IMR-90 (cell line): ENCODE results near the gene KLHL30. TPM values are rescaled to one million over a fixed set of nuclear protein-coding genes. Genes with fewer than 3 reads are reported as not detected.
"Not testable (repeated sequence)": the region's sequence is repeated elsewhere in the genome, so short reads cannot be mapped to it uniquely, and the experiment has no call there.

ENCODE experiments used
- ATAC-seq: fragments of 200-7000 bp; cut with Tn5 transposase; 2 replicates; pipeline ENCODE4 v1.9.1; 2020; ENCODE audit warnings: low read depth, mild to moderate bottlenecking, moderate library complexity
- BruUV-seq: library from RNA; stranded (reverse); fragments of 400-500 nt; replicated peaks from 2 replicates; lab custom pipeline; 2021; lab: Mats Ljungman, UMichigan
- CTCF ChIA-PET: fragments of 300-600 bp; formaldehyde crosslinking; extraction: SDS; loops from one replicate; lab custom pipeline; 2021; ENCODE audit warnings: antibody characterized with exemption; lab: Yijun Ruan, JAX
- POLR2A ChIA-PET: fragments of 300-600 bp; sonication (Branson Sonifier 250); formaldehyde crosslinking; loops from one replicate; lab custom pipeline; 2022; ENCODE audit warnings: antibody characterized with exemption; ENCODE audit not compliant: unreplicated experiment; lab: Charles Lee
- DNase-seq: peaks from one replicate; pipeline ENCODE4 v3.0.0; 2013
- H2AFZ ChIP-seq: replicated peaks from 2 replicates; pipeline ENCODE3; 2013; ENCODE audit warnings: low read length, mild to moderate bottlenecking; ENCODE audit not compliant: poor library complexity
- H2AK5ac ChIP-seq: 2 replicates; pipeline ENCODE4 v1.6.1; 2013; ENCODE audit warnings: low read depth, low read length, inconsistent platforms
- H2AK9ac ChIP-seq: replicated peaks from 2 replicates; pipeline ENCODE3; 2013; ENCODE audit warnings: mild to moderate bottlenecking, low read depth, low read length, moderate library complexity; ENCODE audit not compliant: poor library complexity
- H2BK120ac ChIP-seq: 2 replicates; pipeline ENCODE4 v1.6.1; 2013; ENCODE audit warnings: low read depth, low read length, inconsistent platforms
- H2BK15ac ChIP-seq: 3 replicates; pipeline ENCODE4 v1.6.1; 2013; ENCODE audit warnings: low read depth, low read length, inconsistent platforms
- H2BK20ac ChIP-seq: 2 replicates; pipeline ENCODE4 v1.6.1; 2013; ENCODE audit warnings: low read depth, mild to moderate bottlenecking, inconsistent platforms, low read length, moderate library complexity
- H2BK5ac ChIP-seq: 2 replicates; pipeline ENCODE4 v1.6.1; 2013; ENCODE audit warnings: mild to moderate bottlenecking, low read depth, low read length, inconsistent platforms; ENCODE audit not compliant: poor library complexity, severe bottlenecking
- H3K14ac ChIP-seq: replicated peaks from 2 replicates; pipeline ENCODE4 v1.6.1; 2013; ENCODE audit warnings: low read depth, low read length, inconsistent platforms
- H3K18ac ChIP-seq: 2 replicates; pipeline ENCODE4 v1.6.1; 2013; ENCODE audit warnings: low read depth, low read length, control low read depth
- H3K23ac ChIP-seq: 2 replicates; pipeline ENCODE4 v1.6.1; 2013; ENCODE audit warnings: low read depth, low read length, inconsistent platforms
- H3K27ac ChIP-seq: 2 replicates; pipeline ENCODE4 v1.5.1; 2013; ENCODE audit warnings: mild to moderate bottlenecking, control low read depth, low read length; ENCODE audit not compliant: insufficient read depth
- H3K27me3 ChIP-seq: 2 replicates; pipeline ENCODE4 v1.6.1; 2013; ENCODE audit warnings: low read length; ENCODE audit not compliant: control insufficient read depth, insufficient read depth
- H3K36me3 ChIP-seq: 2 replicates; pipeline ENCODE4 v1.6.1; 2013; ENCODE audit warnings: low read length, mixed read lengths; ENCODE audit not compliant: control insufficient read depth, insufficient read depth
- H3K4ac ChIP-seq: 2 replicates; pipeline ENCODE4 v1.6.1; 2013; ENCODE audit warnings: low read depth, low read length, inconsistent platforms
- H3K4me1 ChIP-seq: 2 replicates; pipeline ENCODE4 v1.6.1; 2013; ENCODE audit warnings: low read length, mixed read lengths; ENCODE audit not compliant: control insufficient read depth, insufficient read depth
- H3K4me2 ChIP-seq: 2 replicates; pipeline ENCODE4 v1.6.1; 2013; ENCODE audit warnings: low read depth, mild to moderate bottlenecking, control low read depth, low read length, moderate library complexity
- H3K4me3 ChIP-seq: 2 replicates; pipeline ENCODE4 v1.5.1; 2013; ENCODE audit warnings: low read depth, mild to moderate bottlenecking, control low read depth, low read length, moderate library complexity; ENCODE audit not compliant: insufficient read depth
- H3K56ac ChIP-seq: 2 replicates; pipeline ENCODE4 v1.6.1; 2013; ENCODE audit warnings: low read length, inconsistent platforms; ENCODE audit not compliant: insufficient read depth; ENCODE audit errors: extremely low read depth
- H3K79me1 ChIP-seq, 2 experiments: 2 replicates each; pipeline ENCODE4 v1.6.1; 2013; ENCODE audit warnings: low read length in 2 of 2, inconsistent platforms in 1 of 2, low read depth in 1 of 2
- H3K9ac ChIP-seq: 2 replicates; pipeline ENCODE4 v1.6.1; 2013; ENCODE audit warnings: low read depth, low read length, control low read depth
- H3K9me1 ChIP-seq: 2 replicates; pipeline ENCODE4 v1.6.1; 2013; ENCODE audit warnings: low read length, inconsistent platforms; ENCODE audit not compliant: insufficient read depth
- H3K9me3 ChIP-seq: 2 replicates; pipeline ENCODE4 v1.6.1; 2013; ENCODE audit warnings: low read length; ENCODE audit not compliant: control insufficient read depth, insufficient read depth
- H4K20me1 ChIP-seq: 2 replicates; pipeline ENCODE4 v1.6.1; 2013; ENCODE audit warnings: low read length, inconsistent platforms; ENCODE audit not compliant: insufficient read depth
- H4K5ac ChIP-seq: 2 replicates; pipeline ENCODE4 v1.6.1; 2013; ENCODE audit warnings: mild to moderate bottlenecking, low read depth, low read length, control low read depth
- H4K8ac ChIP-seq, 2 experiments: 2 replicates each; pipeline ENCODE4 v1.6.1; 2013; ENCODE audit warnings: low read depth in 2 of 2, low read length in 2 of 2, control low read depth in 1 of 2, inconsistent platforms in 1 of 2
- H4K91ac ChIP-seq: 2 replicates; pipeline ENCODE4 v1.6.1; 2013; ENCODE audit warnings: low read depth, low read length, inconsistent platforms; ENCODE audit not compliant: insufficient read depth
- BHLHE40 ChIP-seq: fragments of 150-350 bp; IDR thresholded peaks from 2 replicates; pipeline ENCODE4 v1.6.1; 2016; ENCODE audit warnings: mild to moderate bottlenecking, low read depth, low read length
- CEBPB ChIP-seq: IDR thresholded peaks from 2 replicates; pipeline ENCODE4 v1.6.1; 2012; ENCODE audit warnings: low read depth, low read length, improper control_type of control experiment
- MAFK ChIP-seq: IDR thresholded peaks from 2 replicates; pipeline ENCODE4 v1.6.1; 2012; ENCODE audit warnings: low read depth, low read length, improper control_type of control experiment
- NFE2L2 ChIP-seq: fragments of 150-350 bp; IDR thresholded peaks from 2 replicates; pipeline ENCODE4 v1.6.1; 2016; ENCODE audit warnings: low read depth, mild to moderate bottlenecking, low read length
- POLR2A ChIP-seq: IDR thresholded peaks from 2 replicates; pipeline ENCODE4 v1.6.1; 2012; ENCODE audit warnings: mild to moderate bottlenecking, low read depth, low read length
- RCOR1 ChIP-seq: IDR thresholded peaks from 2 replicates; pipeline ENCODE4 v1.6.1; 2012; ENCODE audit warnings: mild to moderate bottlenecking, low read length, improper control_type of control experiment; ENCODE audit not compliant: insufficient replicate concordance
- SMC3 ChIP-seq: fragments of 150-350 bp; IDR thresholded peaks from 2 replicates; pipeline ENCODE4 v1.6.1; 2016; ENCODE audit warnings: low read depth, mild to moderate bottlenecking, antibody characterized with exemption, low read length, moderate library complexity
- WGBS, 2 experiments: methylation state at CpG; one replicate each; pipeline versions ENCODE4 v1.1.5 to v1.1.7; 2013; ENCODE audit warnings: missing lambda C conversion rate in 2 of 2; ENCODE audit not compliant: insufficient read length in 1 of 2; ENCODE audit errors: extremely low coverage in 2 of 2; 5-methylcytosine and 5-hydroxymethylcytosine counted together
- dilution Hi-C: fragments of 300-500 bp; cut with HindIII; formaldehyde crosslinking; loops from one replicate; pipeline ENCODE4 v1.14.3; 2018; ENCODE audit warnings: low sequenced_read_pairs; ENCODE audit not compliant: unreplicated experiment
- in situ Hi-C: fragments of 300-500 bp; cut with MboI; formaldehyde crosslinking; loops from 3 replicates; pipeline ENCODE4 v1.14.3; 2019; ENCODE audit warnings: low sequenced_read_pairs, inconsistent platforms, mixed read lengths
- intact Hi-C: fragments of 100-400 bp; cut with micrococcal nuclease; formaldehyde crosslinking; loops from 2 replicates; pipeline ENCODE4 v1.10.0; 2022
- polyA plus RNA-seq, 3 experiments: library from polyadenylated mRNA; depleted of rRNA; stranded (reverse); fragments of >200 nt; gene quantifications; 2 replicates each; pipeline ENCODE4 v1.2.3, GENCODE V29; 2012; ENCODE audit warnings: low replicate concordance in 1 of 3
- total RNA-seq: library from RNA; depleted of rRNA; stranded (reverse); fragments of >200 nt; gene quantifications from 2 replicates; pipeline ENCODE4 v1.2.3, GENCODE V29; 2012
- TF ChIP-seq, protein P1 (sequence below): fragments of 150-350 bp; IDR thresholded peaks from 2 replicates; pipeline ENCODE4 v1.6.1; 2017; ENCODE audit warnings: mild to moderate bottlenecking, antibody characterized with exemption, low read length, low read depth

Gene KLHL30
- total and polyA plus RNA-seq, 2 of the 4 experiments (the other 2 are of a cell fraction): under 0.01 to 0.03 TPM

DNA sequence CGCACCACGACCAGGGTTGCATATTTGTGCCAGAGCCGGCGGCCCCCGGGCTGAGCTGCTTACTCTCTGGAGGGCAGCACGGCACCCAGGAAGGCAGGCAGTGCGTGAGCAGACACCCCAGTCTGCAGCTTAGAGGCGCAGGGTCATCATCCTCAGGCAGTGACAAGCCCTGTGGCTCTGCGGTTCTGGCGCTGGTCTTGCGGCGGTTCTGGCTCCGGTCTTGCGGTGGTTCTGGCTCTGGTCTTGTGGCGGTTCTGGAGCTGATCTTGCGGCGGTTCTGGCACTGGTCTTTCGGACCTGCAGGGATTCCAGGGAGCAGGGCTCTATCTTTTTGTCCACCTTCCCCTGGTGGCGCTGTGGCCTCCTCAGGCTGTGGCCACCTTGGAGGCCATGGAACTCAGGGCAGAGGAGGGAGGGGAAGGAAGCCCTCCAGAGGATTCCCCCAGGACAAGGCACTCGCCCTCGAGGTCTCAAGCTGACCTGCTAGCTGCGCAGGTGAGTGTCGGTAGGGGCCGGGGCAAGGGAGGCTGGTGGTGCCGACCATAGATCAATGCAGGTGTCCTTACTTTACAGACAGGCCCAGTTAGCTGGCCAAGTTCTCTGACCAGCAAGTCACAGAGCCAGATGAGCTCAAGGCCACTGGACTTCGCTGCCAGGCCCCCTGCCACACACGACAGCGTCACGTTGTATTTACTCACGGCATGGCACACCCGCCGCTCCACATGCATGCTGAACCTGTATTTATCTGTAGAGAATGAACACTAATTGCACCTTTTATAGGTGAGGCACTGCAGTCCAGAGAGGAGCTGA lies 23.4 kb upstream of the KLHL30 start:
- Histone ChIP-seq H3K9ac (no peak overlapping the region), H4K91ac (no peak overlapping the region), H3K9me3 (peaks cover 15% of the 10 kb centered on the region), H3K18ac (no peak overlapping the region), H3K27ac (no peak overlapping the region), H3K4me1 (no peaks in the 10 kb centered on the region), H3K4ac (no peak overlapping the region), H4K20me1 (no peaks in the 10 kb centered on the region), H3K79me1 (no peaks in the 10 kb centered on the region), H2BK15ac (no peak overlapping the region), H3K23ac (no peak overlapping the region), H2AFZ (no peak overlapping the region), H3K9me1 (no peaks in the 10 kb centered on the region), H3K56ac (no peak overlapping the region), H2BK20ac (no peak overlapping the region), H3K4me2 (no peak overlapping the region), H2AK9ac (no peak overlapping the region), H2BK120ac (no peak overlapping the region), H2AK5ac (no peak overlapping the region), H3K14ac (no peak overlapping the region), H3K4me3 (no peak overlapping the region), H2BK5ac (no peak overlapping the region), H4K5ac (no peak overlapping the region), H3K36me3 (no peaks in the 10 kb centered on the region), H3K27me3 (peaks cover 16% of the 10 kb centered on the region), H4K8ac (no peak overlapping the region)
- DNase-seq (no peak), ATAC-seq (no peak)
- POLR2A ChIA-PET: no interaction called here
- no TSS peak for BruUV-seq
- no peak for TF ChIP-seq RCOR1
- TF ChIP-seq, protein P1, sequence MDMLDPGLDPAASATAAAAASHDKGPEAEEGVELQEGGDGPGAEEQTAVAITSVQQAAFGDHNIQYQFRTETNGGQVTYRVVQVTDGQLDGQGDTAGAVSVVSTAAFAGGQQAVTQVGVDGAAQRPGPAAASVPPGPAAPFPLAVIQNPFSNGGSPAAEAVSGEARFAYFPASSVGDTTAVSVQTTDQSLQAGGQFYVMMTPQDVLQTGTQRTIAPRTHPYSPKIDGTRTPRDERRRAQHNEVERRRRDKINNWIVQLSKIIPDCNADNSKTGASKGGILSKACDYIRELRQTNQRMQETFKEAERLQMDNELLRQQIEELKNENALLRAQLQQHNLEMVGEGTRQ: no peak
- TF ChIP-seq CEBPB: no peak
- no peak for TF ChIP-seq POLR2A
- TF ChIP-seq MAFK: no peak
- no peak for TF ChIP-seq SMC3
- no peak for TF ChIP-seq BHLHE40
- no peak for TF ChIP-seq NFE2L2
- CTCF ChIA-PET: interaction anchor here (1.1 kb wide), 1 partner anchor 27 kb away, joined by 3 read pairs; no protein-coding TSS in a partner anchor
- WGBS, 2 experiments: 93% methylated on average over 22 of the region's 32 CpGs; no CpG with 5 or more reads in 1 of the 2 experiments
- intact Hi-C loops (no loop called here), dilution Hi-C loops (no loop called here), in situ Hi-C loops (no loop called here)

DNA sequence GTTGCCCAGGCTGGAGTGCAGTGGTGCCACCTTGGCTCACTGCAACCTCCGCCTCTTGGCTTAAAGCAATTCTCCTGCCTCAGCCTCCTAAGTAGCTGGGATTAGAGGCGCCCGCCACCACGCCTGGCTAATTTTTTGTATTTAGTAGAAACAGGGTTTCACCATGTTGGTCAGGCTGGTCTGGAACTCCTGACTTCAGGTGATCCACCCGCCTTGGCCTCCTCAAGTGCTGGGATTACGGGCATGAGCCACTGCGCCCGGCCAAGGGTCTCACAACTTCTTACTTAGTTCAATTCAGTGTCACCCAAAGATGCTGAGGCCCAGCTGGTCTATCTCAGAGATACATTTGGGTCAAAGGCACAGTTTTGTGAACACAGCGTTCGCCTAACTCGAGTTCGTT lies 22.8 kb upstream of the KLHL30 start:
- H3K4me2 ChIP-seq, H3K56ac ChIP-seq, H2BK15ac ChIP-seq, H4K8ac ChIP-seq, H3K9me1 ChIP-seq, H2AK5ac ChIP-seq, POLR2A ChIA-PET, H3K27ac ChIP-seq, dilution Hi-C loops, in situ Hi-C loops, H2AFZ ChIP-seq, ATAC-seq, DNase-seq, BruUV-seq, H2BK20ac ChIP-seq, H3K18ac ChIP-seq, intact Hi-C loops, H4K20me1 ChIP-seq, H3K36me3 ChIP-seq, H2BK120ac ChIP-seq, H2AK9ac ChIP-seq, H2BK5ac ChIP-seq, H3K4me1 ChIP-seq, H4K91ac ChIP-seq, H3K4ac ChIP-seq, H3K4me3 ChIP-seq, H3K23ac ChIP-seq, H3K9ac ChIP-seq, H3K14ac ChIP-seq, H4K5ac ChIP-seq, H3K79me1 ChIP-seq: not testable (repeated sequence)
- Histone ChIP-seq H3K27me3 (peaks cover 22% of the 10 kb centered on the region), H3K9me3 (peaks cover 15% of the 10 kb centered on the region)
- CTCF ChIA-PET: interaction anchor here (1.1 kb wide), 1 partner anchor 26 kb away, joined by 3 read pairs; no protein-coding TSS in a partner anchor
- 87% methylated on average over 4 of the region's 12 CpGs; no CpG with 5 or more reads in 1 of the 2 experiments for WGBS, 2 experiments
